ENCODE measurements around the gene ST3GAL3.

- TF ChIP-seq CTCF (IDR thresholded peaks at IDR 0.05) (no peak), POLR2A (IDR thresholded peaks at IDR 0.05) (no peak), POLR2AphosphoS5 (IDR thresholded peaks at IDR 0.05) (no peak), EP300 (IDR thresholded peaks at IDR 0.05) (no peak)
These were observed 131.7 kb downstream of the ST3GAL3 start for GRCh38 chr1:43839056-43839455.
